GM20431 (cell line): ENCODE data around the gene LNP1.

Source experiments
- in situ Hi-C: fragments of 300-500 bp; cut with MseI, MboI; formaldehyde crosslinking; loops from one replicate; pipeline ENCODE4 v1.15.0; 2020; ENCODE audit warnings: low sequenced_read_pairs; ENCODE audit not compliant: unreplicated experiment

The LNP1 gene

GRCh38 chr3:100396967-100397366 is 4.4 kb upstream of the LNP1 start:
- in situ Hi-C loops: no loop called here

GRCh38 chr3:100399341-100400071 is 1.8 kb upstream of the LNP1 start:
- in situ Hi-C loops: no loop called here

GRCh38 chr3:100400419-100400779 is 940 bp upstream of the LNP1 start:
- in situ Hi-C loops: no loop called here

- in situ Hi-C loops: no loop called here
These were observed 319 bp downstream of the LNP1 start for GRCh38 chr3:100401674-100402041.

GRCh38 chr3:100402256-100402655 is 917 bp downstream of the LNP1 start:
- in situ Hi-C loops: no loop called here

- in situ Hi-C loops: no loop called here
These were observed 1.6 kb downstream of the LNP1 start for GRCh38 chr3:100402891-100403290.

GRCh38 chr3:100403362-100404249 is 2.3 kb downstream of the LNP1 start:
- in situ Hi-C loops: no loop called here

- in situ Hi-C loops: no loop called here
These were observed 2.9 kb downstream of the LNP1 start for GRCh38 chr3:100404250-100404548.

- in situ Hi-C loops: no loop called here
These were observed 5.8 kb downstream of the LNP1 start for GRCh38 chr3:100407164-100407563.

GRCh38 chr3:100407977-100408532 is 6.7 kb downstream of the LNP1 start:
- in situ Hi-C loops: no loop called here

GRCh38 chr3:100411091-100411982 is 10.0 kb downstream of the LNP1 start:
- in situ Hi-C loops: no loop called here

- in situ Hi-C loops: no loop called here
These were observed 11.7 kb downstream of the LNP1 start for GRCh38 chr3:100412912-100413590.

GRCh38 chr3:100413613-100414012 is 12.3 kb downstream of the LNP1 start:
- in situ Hi-C loops: no loop called here

GRCh38 chr3:100416176-100416575 is 14.8 kb downstream of the LNP1 start:
- in situ Hi-C loops: no loop called here

- in situ Hi-C loops: no loop called here
These were observed 15.5 kb downstream of the LNP1 start for GRCh38 chr3:100416863-100417262.

GRCh38 chr3:100419406-100419805 is 18.1 kb downstream of the LNP1 start:
- in situ Hi-C loops: no loop called here

- in situ Hi-C loops: no loop called here
These were observed 19.5 kb downstream of the LNP1 start for GRCh38 chr3:100420885-100421284.

- in situ Hi-C loops: no loop called here
These were observed 22.3 kb downstream of the LNP1 start for GRCh38 chr3:100423611-100424010.

- in situ Hi-C loops: no loop called here
These were observed 22.9 kb downstream of the LNP1 start for GRCh38 chr3:100424261-100424660.

GRCh38 chr3:100425316-100425715 is 24.0 kb downstream of the LNP1 start:
- in situ Hi-C loops: no loop called here
